Suprapubic skin (tissue), 3 donors: Measurements from ENCODE around the gene CBY1.
"Not testable (repeated sequence)": the region's sequence is repeated elsewhere in the genome, so short reads cannot be mapped to it uniquely, and the experiment has no call there.

Experiments
- CTCF ChIP-seq, 2 donors: fragments of 200-600 bp in 1 of 2; fragments of 450-650 bp in 1 of 2; sonication (generic) in 1 of 2; IDR thresholded peaks; one replicate each; pipeline ENCODE4 v1.5.1; 2016 to 2019; ENCODE audit warnings: antibody characterized with exemption in 2 of 2, mild to moderate bottlenecking in 1 of 2, moderate library complexity in 1 of 2
- POLR2A ChIP-seq, 2 donors: fragments of 450-650 bp; IDR thresholded peaks; one replicate each; pipeline ENCODE4 v1.6.1; 2017; ENCODE audit warnings: antibody characterized with exemption in 2 of 2, mild to moderate bottlenecking in 2 of 2, moderate library complexity in 2 of 2

GRCh38 chr22:38644245-38644644 lies 12.2 kb upstream of the CBY1 start:
- not testable (repeated sequence) for TF ChIP-seq CTCF, POLR2A (IDR thresholded peaks at IDR 0.05)
